WTC11 (cell line): Measurements from ENCODE around the gene GNAT3. TPM values are rescaled to one million over a fixed set of nuclear protein-coding genes. Genes with fewer than 3 reads are reported as not detected.

Experiments
- ATAC-seq: fragments of 200-7000 bp; cut with Tn5 transposase; 2 replicates; pipeline ENCODE4 v1.10.0; 2021; ENCODE audit warnings: mild to moderate bottlenecking, moderate library complexity
- CTCF ChIA-PET: fragments of 300-600 bp; sonication (Branson Sonifier 250); formaldehyde crosslinking; loops from one replicate; lab custom pipeline; 2021; ENCODE audit warnings: antibody characterized with exemption; lab: Charles Lee
- POLR2A ChIA-PET: fragments of 350-600 bp; sonication (Branson Sonifier 250); formaldehyde crosslinking; loops from one replicate; lab custom pipeline; 2021; ENCODE audit warnings: antibody characterized with exemption; lab: Charles Lee
- DNase-seq: peaks from one replicate; pipeline ENCODE4 v3.0.0; 2021; ENCODE audit warnings: low spot score
- H3K27ac Mint-ChIP-seq: 2 replicates; pipeline ENCODE4 v1.8.0; 2021; ENCODE audit warnings: mixed read lengths
- H3K27me3 Mint-ChIP-seq: 2 replicates; pipeline ENCODE4 v1.8.0; 2021; ENCODE audit warnings: low read depth, mild to moderate bottlenecking, moderate library complexity, mixed read lengths
- H3K36me3 Mint-ChIP-seq: 2 replicates; pipeline ENCODE4 v1.8.0; 2021; ENCODE audit warnings: mixed read lengths
- H3K4me1 Mint-ChIP-seq: 2 replicates; pipeline ENCODE4 v1.8.0; 2022; ENCODE audit warnings: mixed read lengths
- H3K4me3 Mint-ChIP-seq: 2 replicates; pipeline ENCODE4 v1.8.0; 2021; ENCODE audit warnings: mild to moderate bottlenecking, moderate library complexity, mixed read lengths
- H3K9me3 Mint-ChIP-seq: 2 replicates; pipeline ENCODE4 v1.8.0; 2021; ENCODE audit warnings: mixed read lengths
- ATF2 ChIP-seq: sonication (generic); formaldehyde crosslinking; IDR thresholded peaks from 2 replicates; pipeline ENCODE4 v1.8.1; 2022; ENCODE audit warnings: low read depth, missing genetic modification reagents, borderline replicate concordance
- CDX4 ChIP-seq: fragments of 250-450 bp; sonication (Bioruptor Pico); IDR thresholded peaks from 2 replicates; pipeline ENCODE4 v1.9.0; 2021; ENCODE audit warnings: moderate library complexity, mild to moderate bottlenecking, inconsistent platforms, borderline replicate concordance
- E2F4 ChIP-seq: sonication (generic); formaldehyde crosslinking; IDR thresholded peaks from 2 replicates; pipeline ENCODE4 v1.8.1; 2022; ENCODE audit warnings: low read depth, mild to moderate bottlenecking, moderate library complexity, missing genetic modification reagents, borderline replicate concordance
- ELF4 ChIP-seq: sonication (generic); formaldehyde crosslinking; IDR thresholded peaks from 2 replicates; pipeline ENCODE4 v1.8.1; 2022; ENCODE audit warnings: low read depth, mild to moderate bottlenecking, moderate library complexity, missing genetic modification reagents
- FOXJ3 ChIP-seq: sonication (generic); formaldehyde crosslinking; IDR thresholded peaks from 2 replicates; pipeline ENCODE4 v1.9.0; 2021; ENCODE audit warnings: missing genetic modification reagents, mild to moderate bottlenecking, borderline replicate concordance
- FOXP4 ChIP-seq: sonication (generic); formaldehyde crosslinking; IDR thresholded peaks from 2 replicates; pipeline ENCODE4 v1.8.0; 2022; ENCODE audit warnings: mild to moderate bottlenecking, missing genetic modification reagents
- GABPB1 ChIP-seq: sonication (generic); formaldehyde crosslinking; IDR thresholded peaks from 2 replicates; pipeline ENCODE4 v1.8.1; 2023; ENCODE audit warnings: mild to moderate bottlenecking, missing genetic modification reagents
- GRHL2 ChIP-seq: fragments of 250-450 bp; sonication (Bioruptor Pico); IDR thresholded peaks from 2 replicates; pipeline ENCODE4 v1.8.0; 2022; ENCODE audit warnings: mild to moderate bottlenecking, moderate library complexity; ENCODE audit not compliant: insufficient replicate concordance, severe bottlenecking
- IRF1 ChIP-seq: sonication (generic); formaldehyde crosslinking; IDR thresholded peaks from 2 replicates; pipeline ENCODE4 v1.8.0; 2023; ENCODE audit warnings: missing genetic modification reagents
- JUN ChIP-seq: sonication (generic); formaldehyde crosslinking; IDR thresholded peaks from 2 replicates; pipeline ENCODE4 v1.8.0; 2023; ENCODE audit warnings: mild to moderate bottlenecking, missing genetic modification reagents
- MXD4 ChIP-seq: fragments of 250-450 bp; sonication (Bioruptor Pico); IDR thresholded peaks from 2 replicates; pipeline ENCODE4 v1.8.0; 2021; ENCODE audit warnings: mild to moderate bottlenecking, moderate library complexity, borderline replicate concordance
- NFE2L1 ChIP-seq: sonication (generic); formaldehyde crosslinking; IDR thresholded peaks from 2 replicates; pipeline ENCODE4 v1.8.1; 2023; ENCODE audit warnings: missing genetic modification reagents
- PRRX2 ChIP-seq: fragments of 250-450 bp; sonication (Bioruptor Pico); IDR thresholded peaks from 2 replicates; pipeline ENCODE4 v1.8.0; 2021; ENCODE audit warnings: mild to moderate bottlenecking
- RELA ChIP-seq: sonication (generic); formaldehyde crosslinking; IDR thresholded peaks from 2 replicates; pipeline ENCODE4 v1.8.1; 2022; ENCODE audit warnings: missing genetic modification reagents, mild to moderate bottlenecking, borderline replicate concordance
- RORB ChIP-seq: fragments of 250-450 bp; sonication (Bioruptor Pico); IDR thresholded peaks from 2 replicates; pipeline ENCODE4 v1.9.0; 2021; ENCODE audit warnings: mild to moderate bottlenecking
- STAT6 ChIP-seq: sonication (generic); formaldehyde crosslinking; conservative IDR thresholded peaks from 2 replicates; pipeline ENCODE4 v1.8.1; 2023; ENCODE audit warnings: mild to moderate bottlenecking, low read depth, missing genetic modification reagents, moderate library complexity
- TCF7 ChIP-seq: sonication (generic); formaldehyde crosslinking; IDR thresholded peaks from 2 replicates; pipeline ENCODE4 v1.8.0; 2022; ENCODE audit warnings: mild to moderate bottlenecking, low read depth, missing genetic modification reagents, moderate library complexity
- ZBTB43 ChIP-seq: sonication (generic); formaldehyde crosslinking; IDR thresholded peaks from 2 replicates; pipeline ENCODE4 v1.8.1; 2023; ENCODE audit warnings: mild to moderate bottlenecking, missing genetic modification reagents
- ZNF138 ChIP-seq: sonication (generic); formaldehyde crosslinking; conservative IDR thresholded peaks from 2 replicates; pipeline ENCODE4 v1.8.1; 2022; ENCODE audit warnings: mild to moderate bottlenecking, moderate library complexity, missing genetic modification reagents
- ZNF263 ChIP-seq: sonication (generic); formaldehyde crosslinking; IDR thresholded peaks from 2 replicates; pipeline ENCODE4 v1.8.1; 2022; ENCODE audit warnings: low read depth, mild to moderate bottlenecking, moderate library complexity, missing genetic modification reagents
- ZNF671 ChIP-seq: fragments of 250-450 bp; sonication (Bioruptor Pico); IDR thresholded peaks from 2 replicates; pipeline ENCODE4 v1.8.0; 2021; ENCODE audit warnings: mild to moderate bottlenecking
- total RNA-seq: library from RNA; stranded (reverse); gene quantifications from 3 replicates; pipeline ENCODE4 v1.2.3, GENCODE V29; 2021

Gene GNAT3
- total RNA-seq, 1 experiment from 2014 or later, result not detected

- Mint-ChIP-seq H3K4me3 (no peak overlapping the region), H3K9me3 (no peaks in the 10 kb centered on the region), H3K27ac (no peak overlapping the region), H3K4me1 (no peaks in the 10 kb centered on the region), H3K27me3 (no peaks in the 10 kb centered on the region), H3K36me3 (no peaks in the 10 kb centered on the region)
- POLR2A ChIA-PET, result no interaction called here
- DNase-seq (no peak), ATAC-seq (no peak)
- CTCF ChIA-PET, result no interaction called here
- TF ChIP-seq RORB (CRISPR knock-in tag) (no peak), PRRX2 (CRISPR knock-in tag) (no peak), ZBTB43 (CRISPR knock-in tag) (no peak), JUN (CRISPR knock-in tag) (no peak), ZNF671 (CRISPR knock-in tag) (no peak), TCF7 (CRISPR knock-in tag) (no peak), ZNF263 (CRISPR knock-in tag) (no peak), ELF4 (CRISPR knock-in tag) (no peak), MXD4 (no peak), NFE2L1 (no peak), GRHL2 (no peak), CDX4 (CRISPR knock-in tag) (no peak), FOXJ3 (no peak), FOXP4 (no peak), ZNF138 (CRISPR knock-in tag) (no peak), RELA (CRISPR knock-in tag) (no peak)
These were observed 52.8 kb downstream of the GNAT3 start for GRCh38 chr7:80458822-80459725.

GRCh38 chr7:80453699-80454340, 58.0 kb downstream of the GNAT3 start:
- ATAC-seq, result no peak
- no peak for DNase-seq
- H3K4me3 Mint-ChIP-seq, result no peak overlapping the region

More at GRCh38 chr7:80453699-80454340, 58.0 kb downstream of the GNAT3 start:
- no peaks in the 10 kb centered on the region for H3K27me3 Mint-ChIP-seq
- H3K9me3 Mint-ChIP-seq, result peaks cover 9% of the 10 kb centered on the region
- H3K27ac Mint-ChIP-seq, result no peak overlapping the region
- no peaks in the 10 kb centered on the region for H3K36me3 Mint-ChIP-seq
- CTCF ChIA-PET, result interaction anchor here (0.7 kb wide), 1 partner anchor 118 kb away, joined by 3 read pairs; no protein-coding TSS in a partner anchor
- H3K4me1 Mint-ChIP-seq, result no peaks in the 10 kb centered on the region
- POLR2A ChIA-PET, result no interaction called here
- TF ChIP-seq STAT6 (no peak), NFE2L1 (no peak), GABPB1 (CRISPR knock-in tag) (no peak), PRRX2 (CRISPR knock-in tag) (no peak), IRF1 (no peak), ATF2 (CRISPR knock-in tag) (no peak), E2F4 (CRISPR knock-in tag) (no peak)
